Hypothalamus (tissue), 51 donors: ENCODE data around the gene ANKRD18B.
"Not testable (repeated sequence)": the region's sequence is repeated elsewhere in the genome, so short reads cannot be mapped to it uniquely, and the experiment has no call there.

Experiments
- DNase-seq, 51 donors: peaks; one replicate each; lab custom pipeline; 2025; lab: John Stamatoyannopoulos, UW

The ANKRD18B gene

DNA sequence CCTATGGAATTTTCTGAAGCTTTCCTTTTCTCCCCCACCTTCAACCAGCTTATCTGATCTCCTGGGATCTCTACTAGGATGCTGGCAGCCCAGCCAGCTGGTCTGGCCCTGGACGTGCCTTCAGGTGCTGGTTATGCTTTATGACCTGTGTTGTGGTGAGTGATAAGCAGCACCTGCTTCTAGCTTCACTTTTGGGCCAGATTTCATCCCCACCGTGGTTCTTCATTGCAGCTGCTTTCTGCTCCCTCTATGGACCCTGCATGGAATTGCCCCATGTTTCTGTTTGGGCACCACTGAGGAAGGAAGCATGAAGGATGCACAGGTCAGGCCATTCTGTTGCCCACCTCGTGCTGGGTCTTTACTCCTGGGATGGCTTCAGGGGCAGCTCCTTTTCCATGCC is 80.2 kb downstream of the ANKRD18B start:
- DNase-seq, result not testable (repeated sequence)

DNA sequence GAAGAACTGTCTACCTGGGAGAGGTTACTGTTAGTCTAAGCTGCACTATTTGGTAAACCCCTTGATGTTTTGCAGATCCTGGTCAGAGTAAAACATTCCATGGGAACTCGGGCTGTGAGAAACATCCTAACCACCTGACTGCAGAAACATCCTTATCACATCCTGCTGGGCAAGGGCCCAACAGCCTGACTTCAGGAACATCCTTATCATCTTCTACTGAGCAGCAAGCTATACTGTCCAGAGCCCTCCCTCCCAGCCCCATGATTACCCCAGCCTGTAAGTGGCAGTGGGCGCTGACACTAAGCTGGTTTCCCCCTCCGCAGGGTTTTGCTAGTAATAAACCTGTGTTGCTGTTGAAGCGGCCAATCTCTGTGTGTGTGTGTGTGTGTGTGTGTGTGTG is 80.9 kb downstream of the ANKRD18B start:
- DNase-seq, result not testable (repeated sequence)

DNA sequence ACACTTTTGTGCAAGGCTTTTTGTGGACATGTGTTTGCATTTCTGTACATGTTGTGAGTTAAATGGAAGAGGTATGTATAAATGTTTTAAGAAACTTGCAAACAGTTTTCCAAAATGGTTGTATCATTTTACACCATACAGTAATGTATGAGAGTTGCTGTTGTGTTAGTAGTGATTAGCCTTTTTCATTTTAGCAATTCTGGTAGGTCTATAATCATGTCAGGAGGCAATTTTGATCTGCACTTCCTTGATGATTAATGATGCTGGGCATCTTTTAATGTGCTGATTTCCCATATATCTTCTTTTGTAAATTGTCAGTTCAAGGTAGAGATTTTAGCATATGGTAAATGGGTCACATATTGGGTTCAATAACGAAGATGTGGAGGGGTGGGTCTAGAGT is 87.3 kb downstream of the ANKRD18B start:
- DNase-seq, result no peak

DNA sequence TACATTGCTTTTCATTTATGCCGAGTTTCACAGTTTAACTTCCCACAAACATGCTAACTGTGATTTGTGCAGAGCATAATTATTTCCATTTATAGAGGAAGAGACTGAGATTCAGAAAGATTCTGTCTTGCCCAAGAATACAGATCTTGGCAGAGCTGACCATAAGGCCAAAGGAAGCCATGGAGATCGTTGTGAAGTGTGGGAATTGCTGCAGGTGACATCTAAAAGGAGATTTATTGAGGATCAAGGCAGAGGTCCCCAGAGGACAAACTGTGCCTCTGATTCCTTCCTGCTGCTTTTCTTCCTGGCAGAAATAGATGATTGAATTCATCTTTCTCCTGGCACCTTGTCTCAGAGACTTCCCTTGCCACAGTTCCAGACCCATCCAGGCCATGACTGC is 88.4 kb downstream of the ANKRD18B start:
- DNase-seq, result not testable (repeated sequence)

DNA sequence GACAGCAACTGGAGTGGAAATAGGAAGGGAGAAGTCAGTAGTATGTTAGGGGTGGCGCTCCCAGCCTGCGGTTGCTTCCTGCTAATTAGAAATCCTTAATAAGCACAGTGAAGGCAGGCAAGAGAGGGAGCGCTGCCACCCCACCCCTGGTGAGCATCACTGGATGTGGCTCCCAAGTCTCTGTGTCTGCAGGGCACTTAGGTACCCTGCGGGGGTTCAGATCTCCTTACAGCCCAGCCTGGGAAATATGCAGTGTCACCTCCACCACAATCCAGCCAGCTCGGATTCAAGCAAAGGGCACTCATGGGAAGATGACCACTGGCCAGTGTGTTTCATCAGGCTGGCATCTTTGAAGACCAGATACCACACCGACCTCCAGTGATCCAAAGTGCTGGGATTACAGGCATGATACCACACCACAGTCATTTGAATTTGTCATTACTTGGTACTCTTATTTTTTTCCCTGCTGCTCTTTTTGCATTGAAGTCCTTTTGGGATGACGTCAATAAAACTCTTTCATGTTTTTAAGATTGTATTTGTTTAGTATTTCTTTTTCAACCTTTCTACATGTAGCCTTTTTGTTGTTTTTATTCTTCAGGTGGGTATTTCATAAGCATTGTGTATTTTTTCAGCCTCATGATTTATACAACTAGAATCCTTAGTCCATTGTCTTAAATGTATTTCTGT is 90.1 kb downstream of the ANKRD18B start:
- DNase-seq, result no peak

DNA sequence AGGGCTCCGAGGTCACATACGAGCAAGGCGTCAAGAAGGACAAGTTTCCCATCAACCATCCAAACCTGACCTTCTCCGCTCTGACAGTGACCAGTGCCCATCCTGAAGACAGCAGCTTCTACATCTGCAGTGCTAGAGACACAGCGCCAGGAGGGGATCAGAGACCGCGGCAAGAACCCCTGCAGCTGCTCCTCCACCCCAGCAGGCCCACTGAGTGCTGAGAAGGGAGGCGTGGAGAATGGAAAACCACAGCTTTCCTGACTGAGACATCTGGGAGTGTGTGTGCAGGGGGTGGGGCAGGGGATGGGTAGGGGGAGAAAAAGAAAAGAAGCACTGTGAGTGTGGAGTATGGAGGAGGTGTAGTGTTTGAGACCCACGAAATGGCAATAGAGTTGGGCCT is 94.3 kb downstream of the ANKRD18B start:
- not testable (repeated sequence) for DNase-seq

DNA sequence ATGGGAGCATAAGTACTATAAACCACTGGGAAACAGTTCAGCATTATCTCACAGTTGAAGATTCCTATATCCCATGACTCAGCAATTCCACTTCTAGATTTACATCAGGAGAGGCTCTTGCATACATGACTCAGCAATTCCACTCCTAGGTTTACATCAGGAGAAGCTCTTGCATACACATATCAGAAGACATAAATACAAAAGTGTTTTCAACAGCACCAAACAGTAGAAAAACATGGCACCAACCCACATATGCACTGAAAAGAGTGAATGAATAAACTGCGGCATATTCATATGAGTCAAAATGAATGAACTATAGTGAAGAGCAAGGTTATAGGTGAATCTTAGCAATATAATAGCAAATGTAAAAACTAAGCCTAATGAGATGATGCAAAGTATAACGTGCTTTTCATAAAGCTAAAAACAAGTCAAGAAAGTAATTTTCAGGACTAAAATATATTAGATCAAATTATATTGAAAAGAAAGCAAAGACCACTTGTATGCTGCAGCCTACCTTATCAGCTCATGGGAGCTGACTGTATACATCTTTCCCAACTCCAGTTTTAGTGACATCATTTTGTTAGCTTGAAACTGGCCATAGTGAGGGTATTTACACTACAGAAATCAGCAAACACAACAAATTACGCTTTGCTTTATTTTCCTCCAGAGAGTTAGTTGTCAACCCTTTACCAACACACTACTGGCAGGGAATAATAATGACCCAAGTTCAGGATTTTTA is 95.8 kb downstream of the ANKRD18B start:
- no peak for DNase-seq

DNA sequence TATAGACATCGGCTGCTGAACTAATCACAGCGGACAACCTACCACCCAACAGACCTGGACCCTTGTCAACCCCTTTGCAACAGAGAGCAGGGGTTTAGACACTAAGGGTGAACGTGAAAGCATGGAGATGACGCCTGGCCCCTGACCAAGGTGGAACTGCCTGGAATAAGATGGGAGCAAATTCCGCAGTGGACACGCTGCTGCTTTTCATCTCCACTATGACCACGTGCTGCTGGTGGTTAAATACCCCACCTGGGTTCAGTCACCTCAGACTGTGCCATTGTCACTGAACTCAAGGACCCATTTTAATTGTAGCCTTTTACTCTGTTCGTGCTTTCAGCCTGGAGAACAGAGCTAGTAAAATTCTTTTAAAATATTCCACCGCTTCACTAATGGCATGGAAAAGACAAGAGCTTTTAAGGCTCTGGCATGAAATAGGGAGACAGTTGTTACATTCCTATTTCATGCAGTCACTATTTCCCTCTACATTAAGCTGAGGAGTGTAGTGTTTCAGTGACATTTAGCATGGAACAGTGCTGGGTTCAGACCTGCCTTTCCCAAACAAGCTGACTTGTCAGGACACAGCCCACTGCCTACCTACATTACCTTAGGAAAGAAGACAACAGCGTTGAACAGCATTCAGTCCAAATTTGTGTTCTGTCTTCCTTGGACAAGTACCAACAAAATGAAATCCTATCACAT is 96.8 kb downstream of the ANKRD18B start:
- no peak for DNase-seq
